Neural crest cell (in vitro differentiated cells): ENCODE results near the gene P3H2. TPM values are rescaled to one million over a fixed set of nuclear protein-coding genes. Genes with fewer than 3 reads are reported as not detected.

ENCODE experiments used
- DNase-seq: peaks from one replicate; pipeline ENCODE4 v3.0.0; 2021; ENCODE audit warnings: low read depth, mixed read lengths, low spot score
- H3K27ac Mint-ChIP-seq: one replicate; pipeline ENCODE4 v1.8.0; 2021; ENCODE audit warnings: mild to moderate bottlenecking, mixed read lengths; ENCODE audit not compliant: unreplicated experiment
- H3K27me3 Mint-ChIP-seq: 2 replicates; pipeline ENCODE4 v1.8.0; 2021; ENCODE audit warnings: low read depth, mild to moderate bottlenecking, mixed read lengths
- H3K36me3 Mint-ChIP-seq: 2 replicates; pipeline ENCODE4 v1.8.0; 2021; ENCODE audit warnings: low read depth, mild to moderate bottlenecking, mixed read lengths
- H3K4me1 Mint-ChIP-seq: 2 replicates; pipeline ENCODE4 v1.8.0; 2021; ENCODE audit warnings: mixed read lengths
- H3K4me3 Mint-ChIP-seq: one replicate; pipeline ENCODE4 v1.8.0; 2021; ENCODE audit warnings: mild to moderate bottlenecking, mixed read lengths
- H3K9me3 Mint-ChIP-seq: 2 replicates; pipeline ENCODE4 v1.8.0; 2021; ENCODE audit warnings: mixed read lengths
- total RNA-seq: library from RNA; stranded (reverse); gene quantifications from 2 replicates; pipeline ENCODE4 v1.2.1, GENCODE V29; 2021
- TF ChIP-seq, protein P1 (sequence below): fragments of 200-600 bp; sonication (generic); conservative IDR thresholded peaks from 2 replicates; pipeline ENCODE4 v1.5.0; 2021; ENCODE audit warnings: antibody characterized with exemption, mild to moderate bottlenecking

The P3H2 gene
- total RNA-seq, 1 donor from 2014 or later = 4.1 TPM

DNA sequence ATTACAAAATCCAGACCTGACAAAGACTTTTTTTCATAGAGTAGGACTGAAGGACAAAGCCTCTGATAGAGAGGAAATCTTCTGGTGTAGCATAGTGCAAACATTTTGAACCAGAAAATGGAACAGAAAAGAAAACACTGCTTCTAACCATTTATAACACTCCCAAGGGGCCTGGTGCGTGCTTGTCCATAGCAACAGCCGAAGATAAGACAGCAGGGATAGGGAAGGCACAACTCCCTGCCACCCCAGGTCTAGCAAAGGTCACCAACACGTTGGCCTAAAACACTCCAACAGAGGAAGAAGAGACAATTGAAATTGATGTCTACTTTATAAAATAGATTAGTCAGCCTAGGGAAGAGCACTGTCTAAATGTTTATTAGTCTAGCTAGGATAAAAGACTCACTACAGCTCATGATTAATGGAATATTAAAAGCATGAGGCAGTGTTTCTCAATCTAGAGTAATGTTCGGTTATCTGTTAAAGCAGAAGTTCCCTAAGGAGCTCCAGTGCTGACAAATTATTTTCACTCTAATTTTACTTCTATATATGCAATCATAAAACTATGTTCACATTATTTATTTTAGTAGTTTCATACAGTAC, 145.2 kb downstream of the P3H2 start:
- peaks cover 5% of the 10 kb centered on the region for H3K36me3 Mint-ChIP-seq
- H3K9me3 Mint-ChIP-seq = peaks cover 3% of the 10 kb centered on the region
- TF ChIP-seq, protein P1, sequence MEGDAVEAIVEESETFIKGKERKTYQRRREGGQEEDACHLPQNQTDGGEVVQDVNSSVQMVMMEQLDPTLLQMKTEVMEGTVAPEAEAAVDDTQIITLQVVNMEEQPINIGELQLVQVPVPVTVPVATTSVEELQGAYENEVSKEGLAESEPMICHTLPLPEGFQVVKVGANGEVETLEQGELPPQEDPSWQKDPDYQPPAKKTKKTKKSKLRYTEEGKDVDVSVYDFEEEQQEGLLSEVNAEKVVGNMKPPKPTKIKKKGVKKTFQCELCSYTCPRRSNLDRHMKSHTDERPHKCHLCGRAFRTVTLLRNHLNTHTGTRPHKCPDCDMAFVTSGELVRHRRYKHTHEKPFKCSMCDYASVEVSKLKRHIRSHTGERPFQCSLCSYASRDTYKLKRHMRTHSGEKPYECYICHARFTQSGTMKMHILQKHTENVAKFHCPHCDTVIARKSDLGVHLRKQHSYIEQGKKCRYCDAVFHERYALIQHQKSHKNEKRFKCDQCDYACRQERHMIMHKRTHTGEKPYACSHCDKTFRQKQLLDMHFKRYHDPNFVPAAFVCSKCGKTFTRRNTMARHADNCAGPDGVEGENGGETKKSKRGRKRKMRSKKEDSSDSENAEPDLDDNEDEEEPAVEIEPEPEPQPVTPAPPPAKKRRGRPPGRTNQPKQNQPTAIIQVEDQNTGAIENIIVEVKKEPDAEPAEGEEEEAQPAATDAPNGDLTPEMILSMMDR = no peak
- DNase-seq = no peak
- H3K27me3 Mint-ChIP-seq = no peaks in the 10 kb centered on the region
- H3K4me1 Mint-ChIP-seq = no peaks in the 10 kb centered on the region
- H3K27ac Mint-ChIP-seq = no peak overlapping the region
- H3K4me3 Mint-ChIP-seq = no peak overlapping the region

GRCh38 chr3:189974359-189974758, 146.3 kb downstream of the P3H2 start:
- Mint-ChIP-seq H3K9me3 (peaks cover 3% of the 10 kb centered on the region), H3K27me3 (no peaks in the 10 kb centered on the region), H3K4me3 (no peak overlapping the region), H3K36me3 (peaks cover 5% of the 10 kb centered on the region), H3K27ac (no peak overlapping the region), H3K4me1 (no peaks in the 10 kb centered on the region)
- no peak for DNase-seq
- TF ChIP-seq, protein P1 = no peak

GRCh38 chr3:189967254-189967865, 153.3 kb downstream of the P3H2 start:
- no peaks in the 10 kb centered on the region for H3K36me3 Mint-ChIP-seq
- no peak overlapping the region for H3K4me3 Mint-ChIP-seq
- H3K9me3 Mint-ChIP-seq = no peaks in the 10 kb centered on the region
- H3K27ac Mint-ChIP-seq = no peak overlapping the region
- DNase-seq = peak; percentile 42
- H3K27me3 Mint-ChIP-seq = no peaks in the 10 kb centered on the region
- TF ChIP-seq, protein P1 = peak; percentile 91
- H3K4me1 Mint-ChIP-seq = peaks cover 4% of the 10 kb centered on the region

DNA sequence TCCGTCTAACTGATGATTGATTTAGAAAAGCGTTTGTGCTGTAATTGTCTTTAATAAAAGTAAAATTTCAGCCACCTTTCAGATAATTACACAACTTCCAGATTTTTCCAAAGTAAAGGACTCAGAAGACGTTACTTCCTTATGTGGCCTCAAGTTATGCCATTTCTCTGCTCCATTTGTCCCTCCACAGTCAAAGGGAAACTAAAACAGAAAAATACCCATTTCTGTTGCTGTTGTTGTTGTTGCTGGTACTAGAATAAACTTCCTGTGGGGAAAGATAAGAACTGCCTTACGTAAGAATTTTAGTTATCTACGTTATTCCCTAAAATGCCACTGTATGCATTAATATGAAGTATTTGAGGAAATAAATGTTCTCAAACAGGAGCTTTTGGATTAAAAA, 153.9 kb downstream of the P3H2 start:
- TF ChIP-seq, protein P1 = no peak
- peaks cover 6% of the 10 kb centered on the region for H3K4me1 Mint-ChIP-seq
- no peaks in the 10 kb centered on the region for H3K36me3 Mint-ChIP-seq
- no peaks in the 10 kb centered on the region for H3K27me3 Mint-ChIP-seq
- H3K9me3 Mint-ChIP-seq = no peaks in the 10 kb centered on the region
- DNase-seq = no peak
- no peak overlapping the region for H3K4me3 Mint-ChIP-seq
- H3K27ac Mint-ChIP-seq = no peak overlapping the region

DNA sequence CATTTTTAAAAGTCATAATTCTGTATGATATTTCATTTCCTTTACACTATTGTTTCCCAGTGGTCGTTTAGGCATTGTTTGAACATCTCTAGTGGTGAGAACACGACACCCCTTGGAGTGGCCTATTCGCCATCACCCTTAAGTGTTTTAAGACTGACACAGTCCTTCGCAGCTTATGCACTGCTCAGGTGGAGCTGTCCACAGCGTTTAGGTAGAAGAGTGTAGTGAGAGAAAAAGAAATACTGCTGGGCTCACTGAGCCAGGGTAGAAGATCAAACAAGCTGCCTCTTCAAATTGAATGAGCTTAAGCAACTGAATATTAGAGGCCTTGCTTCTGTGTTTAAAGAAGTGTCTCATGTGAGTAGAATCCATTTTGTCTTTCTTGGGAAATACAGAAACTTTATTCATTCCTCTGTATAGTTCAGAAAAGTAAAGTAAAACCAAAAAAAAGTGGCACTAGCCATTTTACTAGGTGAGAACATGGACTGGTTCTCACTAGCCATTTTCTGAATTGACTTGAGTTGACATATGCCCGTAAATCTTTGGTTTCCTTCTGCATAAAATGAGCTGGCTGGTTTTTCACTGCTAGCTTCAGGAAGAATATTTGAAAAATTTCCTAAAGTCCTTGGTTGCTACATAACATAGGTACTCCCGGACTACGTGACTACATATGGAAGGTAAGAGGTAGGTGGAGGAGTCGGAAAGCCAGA, 155.9 kb downstream of the P3H2 start:
- no peak for DNase-seq
- H3K9me3 Mint-ChIP-seq = no peaks in the 10 kb centered on the region
- TF ChIP-seq, protein P1 = no peak
- H3K27me3 Mint-ChIP-seq = no peaks in the 10 kb centered on the region
- no peaks in the 10 kb centered on the region for H3K36me3 Mint-ChIP-seq
- no peak overlapping the region for H3K27ac Mint-ChIP-seq
- peaks cover 14% of the 10 kb centered on the region for H3K4me1 Mint-ChIP-seq
- H3K4me3 Mint-ChIP-seq = no peak overlapping the region
